Activated gamma-delta T cell treated with Interleukin-2 at 50 U/mL for 16 hours (primary cell): Measurements from ENCODE around the gene KNDC1.
"Not testable (repeated sequence)": the region's sequence is repeated elsewhere in the genome, so short reads cannot be mapped to it uniquely, and the experiment has no call there.

Experiments
- DNase-seq: peaks from one replicate; pipeline ENCODE4 v3.0.0-alpha.2; 2020

The KNDC1 gene

GRCh38 chr10:133141144-133141957 lies 18.7 kb upstream of the KNDC1 start:
- DNase-seq: no peak

- DNase-seq: no peak
These were observed 18.1 kb upstream of the KNDC1 start for GRCh38 chr10:133141958-133142340.

GRCh38 chr10:133142523-133143199 lies 17.4 kb upstream of the KNDC1 start:
- no peak for DNase-seq

- DNase-seq: no peak
These were observed 16.9 kb upstream of the KNDC1 start for GRCh38 chr10:133143200-133143533.

- DNase-seq: no peak
These were observed 16.5 kb upstream of the KNDC1 start for GRCh38 chr10:133143546-133143945.

GRCh38 chr10:133144771-133145170 lies 15.2 kb upstream of the KNDC1 start:
- DNase-seq: no peak

GRCh38 chr10:133150226-133150625 lies 9.8 kb upstream of the KNDC1 start:
- DNase-seq: no peak

- DNase-seq: no peak
These were observed 9.4 kb upstream of the KNDC1 start for GRCh38 chr10:133150656-133151055.

GRCh38 chr10:133151071-133151470 lies 8.9 kb upstream of the KNDC1 start:
- DNase-seq: not testable (repeated sequence)

GRCh38 chr10:133151543-133151972 lies 8.5 kb upstream of the KNDC1 start:
- no peak for DNase-seq

GRCh38 chr10:133154411-133154810 lies 5.6 kb upstream of the KNDC1 start:
- DNase-seq: no peak

GRCh38 chr10:133154996-133155778 lies 4.8 kb upstream of the KNDC1 start:
- DNase-seq: no peak

- DNase-seq: no peak
These were observed 3.1 kb upstream of the KNDC1 start for GRCh38 chr10:133156674-133157579.

GRCh38 chr10:133157662-133158436 lies 2.2 kb upstream of the KNDC1 start:
- no peak for DNase-seq

- DNase-seq: no peak
These were observed 1.6 kb upstream of the KNDC1 start for GRCh38 chr10:133158437-133158755.

GRCh38 chr10:133158756-133159610 lies 1.0 kb upstream of the KNDC1 start:
- DNase-seq: no peak

GRCh38 chr10:133159611-133159949 lies 439 bp upstream of the KNDC1 start:
- no peak for DNase-seq

- no peak for DNase-seq
These were observed 930 bp downstream of the KNDC1 start for GRCh38 chr10:133160826-133161471.

GRCh38 chr10:133161486-133162109 lies 1.6 kb downstream of the KNDC1 start:
- DNase-seq: no peak
